ENCODE results near the gene MICALL2. TPM values are rescaled to one million over a fixed set of nuclear protein-coding genes. Genes with fewer than 3 reads are reported as not detected.
"Not testable (repeated sequence)": the region's sequence is repeated elsewhere in the genome, so short reads cannot be mapped to it uniquely, and the experiment has no call there.

MICALL2 gene
- total and polyA plus RNA-seq, 4 donors = 2.9 to 16.3 (median 7.6) TPM

DNA sequence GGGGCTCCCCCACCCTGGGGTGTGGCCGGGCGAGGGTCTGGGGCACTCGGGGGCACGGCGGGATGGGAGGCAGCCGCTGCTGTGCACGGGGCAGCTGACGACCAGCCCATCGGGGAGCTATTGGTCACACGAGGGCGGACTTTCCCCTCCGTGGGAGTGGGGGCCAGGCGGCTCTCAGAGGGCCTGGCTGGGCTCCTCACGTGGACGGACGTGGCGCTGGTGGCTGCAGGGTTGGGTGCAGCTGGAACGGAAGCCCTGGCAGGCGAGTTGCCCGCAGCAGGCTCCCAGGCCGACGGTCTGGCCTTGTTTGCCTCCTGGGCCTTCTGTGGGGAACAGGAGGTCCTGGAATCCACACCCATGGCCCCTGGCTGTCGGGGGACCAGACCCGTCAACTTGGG, 14.3 kb downstream of the MICALL2 start:
- 93% methylated on average over 24 of the region's 24 CpGs for WGBS
- TF ChIP-seq HNF4G (IDR thresholded peaks at IDR 0.05) (no peak), GABPA (IDR thresholded peaks at IDR 0.05 in 1 of 2, conservative IDR thresholded peaks at IDR 0.05 in 1 of 2) (no peak)
- H3K36me3 ChIP-seq (ENCODE audit: control insufficient read depth in 4 of 4, insufficient read depth in 3 of 4, low read depth in 1 of 4, low read length in 3 of 4) = peaks cover 0 to 4% (median 0%) of the 10 kb centered on the region in 4 donors
- H3K27ac ChIP-seq (ENCODE audit: low read depth in 1 of 2, low read length in 2 of 2) = no peak overlapping the region
- H3K27me3 ChIP-seq (ENCODE audit: control insufficient read depth in 4 of 4, insufficient read depth in 4 of 4, low read length in 3 of 4) = no peaks in the 10 kb centered on the region
- no peaks in the 10 kb centered on the region for H3K9me3 ChIP-seq (ENCODE audit: control insufficient read depth in 4 of 4, low read length in 3 of 4)
- DNase-seq (ENCODE audit: low spot score) = no peak
- peaks cover 0 to 3% (median 0%) of the 10 kb centered on the region in 4 donors for H3K4me1 ChIP-seq (ENCODE audit: control insufficient read depth in 4 of 4, insufficient read depth in 4 of 4, low read length in 3 of 4)
- H3K4me3 ChIP-seq (ENCODE audit: low read depth in 1 of 3, low read length in 3 of 3) = no peak overlapping the region
- H3K9ac ChIP-seq (ENCODE audit: low read depth in 1 of 2, low read length in 2 of 2) = no peak overlapping the region

DNA sequence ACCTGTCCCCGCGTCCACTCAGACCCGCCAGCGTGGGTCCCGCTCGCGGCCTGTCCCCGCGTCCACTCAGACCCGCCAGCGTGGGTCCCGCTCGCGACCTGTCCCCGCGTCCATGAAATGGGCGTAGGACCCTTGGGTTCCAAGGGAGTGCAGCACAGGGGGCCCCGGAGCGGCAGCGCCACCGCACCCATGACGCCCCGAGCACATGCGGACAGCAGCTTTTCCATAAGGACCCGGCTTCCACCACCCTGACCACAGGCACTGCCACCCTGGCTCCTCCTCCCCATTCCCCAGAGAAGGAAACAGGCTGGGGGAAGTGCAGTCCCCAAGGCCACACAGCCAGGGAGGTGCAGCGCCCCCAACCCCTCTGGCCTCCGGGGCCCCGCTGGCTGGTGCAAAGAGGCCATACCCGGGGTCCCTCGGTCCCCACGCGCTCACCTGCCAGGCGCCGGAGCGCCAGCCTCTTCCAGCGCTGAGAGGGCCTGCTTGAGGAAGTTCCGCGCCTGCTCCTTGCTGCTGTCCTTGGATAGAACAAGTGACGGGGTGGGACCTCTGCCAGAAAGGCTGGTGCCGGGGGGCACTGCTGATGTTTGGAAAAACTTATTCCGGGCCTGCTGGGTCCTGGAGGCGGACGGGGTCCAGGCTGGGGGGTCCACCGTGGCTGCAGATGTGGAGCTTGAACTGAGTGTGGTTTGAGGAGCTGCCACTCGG, 14.9 kb downstream of the MICALL2 start:
- H3K27ac ChIP-seq (ENCODE audit: low read depth in 1 of 2, low read length in 2 of 2) = no peak overlapping the region
- DNase-seq (ENCODE audit: low spot score) = no peak
- H3K9me3 ChIP-seq (ENCODE audit: control insufficient read depth in 4 of 4, low read length in 3 of 4) = no peaks in the 10 kb centered on the region
- H3K36me3 ChIP-seq (ENCODE audit: control insufficient read depth in 4 of 4, insufficient read depth in 3 of 4, low read depth in 1 of 4, low read length in 3 of 4) = peaks cover 0 to 4% (median 0%) of the 10 kb centered on the region in 4 donors
- no peaks in the 10 kb centered on the region for H3K27me3 ChIP-seq (ENCODE audit: control insufficient read depth in 4 of 4, insufficient read depth in 4 of 4, low read length in 3 of 4)
- H3K9ac ChIP-seq (ENCODE audit: low read depth in 1 of 2, low read length in 2 of 2) = no peak overlapping the region
- peaks cover 0 to 3% (median 0%) of the 10 kb centered on the region in 4 donors for H3K4me1 ChIP-seq (ENCODE audit: control insufficient read depth in 4 of 4, insufficient read depth in 4 of 4, low read length in 3 of 4)
- TF ChIP-seq RAD21 (IDR thresholded peaks at IDR 0.05) (no peak), RXRA (IDR thresholded peaks at IDR 0.05) (no peak), FOXA2 (IDR thresholded peaks at IDR 0.05) (no peak), GABPA (IDR thresholded peaks at IDR 0.05 in 1 of 2, conservative IDR thresholded peaks at IDR 0.05 in 1 of 2) (no peak), SP1 (IDR thresholded peaks at IDR 0.05) (no peak), JUND (IDR thresholded peaks at IDR 0.05) (no peak), NR2F2 (IDR thresholded peaks at IDR 0.05) (no peak), TAF1 (conservative IDR thresholded peaks at IDR 0.05) (no peak), FOXA1 (IDR thresholded peaks at IDR 0.05) (no peak), YY1 (IDR thresholded peaks at IDR 0.05) (no peak), HNF4A (conservative IDR thresholded peaks at IDR 0.05) (no peak)
- TF ChIP-seq, protein P1, sequence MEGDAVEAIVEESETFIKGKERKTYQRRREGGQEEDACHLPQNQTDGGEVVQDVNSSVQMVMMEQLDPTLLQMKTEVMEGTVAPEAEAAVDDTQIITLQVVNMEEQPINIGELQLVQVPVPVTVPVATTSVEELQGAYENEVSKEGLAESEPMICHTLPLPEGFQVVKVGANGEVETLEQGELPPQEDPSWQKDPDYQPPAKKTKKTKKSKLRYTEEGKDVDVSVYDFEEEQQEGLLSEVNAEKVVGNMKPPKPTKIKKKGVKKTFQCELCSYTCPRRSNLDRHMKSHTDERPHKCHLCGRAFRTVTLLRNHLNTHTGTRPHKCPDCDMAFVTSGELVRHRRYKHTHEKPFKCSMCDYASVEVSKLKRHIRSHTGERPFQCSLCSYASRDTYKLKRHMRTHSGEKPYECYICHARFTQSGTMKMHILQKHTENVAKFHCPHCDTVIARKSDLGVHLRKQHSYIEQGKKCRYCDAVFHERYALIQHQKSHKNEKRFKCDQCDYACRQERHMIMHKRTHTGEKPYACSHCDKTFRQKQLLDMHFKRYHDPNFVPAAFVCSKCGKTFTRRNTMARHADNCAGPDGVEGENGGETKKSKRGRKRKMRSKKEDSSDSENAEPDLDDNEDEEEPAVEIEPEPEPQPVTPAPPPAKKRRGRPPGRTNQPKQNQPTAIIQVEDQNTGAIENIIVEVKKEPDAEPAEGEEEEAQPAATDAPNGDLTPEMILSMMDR (IDR thresholded peaks at IDR 0.05; ENCODE audit: low read depth, low read length, missing input control) = no peak
- TF ChIP-seq, protein P2, sequence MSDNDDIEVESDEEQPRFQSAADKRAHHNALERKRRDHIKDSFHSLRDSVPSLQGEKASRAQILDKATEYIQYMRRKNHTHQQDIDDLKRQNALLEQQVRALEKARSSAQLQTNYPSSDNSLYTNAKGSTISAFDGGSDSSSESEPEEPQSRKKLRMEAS (IDR thresholded peaks at IDR 0.05) = no peak
- TF ChIP-seq, protein P3, sequence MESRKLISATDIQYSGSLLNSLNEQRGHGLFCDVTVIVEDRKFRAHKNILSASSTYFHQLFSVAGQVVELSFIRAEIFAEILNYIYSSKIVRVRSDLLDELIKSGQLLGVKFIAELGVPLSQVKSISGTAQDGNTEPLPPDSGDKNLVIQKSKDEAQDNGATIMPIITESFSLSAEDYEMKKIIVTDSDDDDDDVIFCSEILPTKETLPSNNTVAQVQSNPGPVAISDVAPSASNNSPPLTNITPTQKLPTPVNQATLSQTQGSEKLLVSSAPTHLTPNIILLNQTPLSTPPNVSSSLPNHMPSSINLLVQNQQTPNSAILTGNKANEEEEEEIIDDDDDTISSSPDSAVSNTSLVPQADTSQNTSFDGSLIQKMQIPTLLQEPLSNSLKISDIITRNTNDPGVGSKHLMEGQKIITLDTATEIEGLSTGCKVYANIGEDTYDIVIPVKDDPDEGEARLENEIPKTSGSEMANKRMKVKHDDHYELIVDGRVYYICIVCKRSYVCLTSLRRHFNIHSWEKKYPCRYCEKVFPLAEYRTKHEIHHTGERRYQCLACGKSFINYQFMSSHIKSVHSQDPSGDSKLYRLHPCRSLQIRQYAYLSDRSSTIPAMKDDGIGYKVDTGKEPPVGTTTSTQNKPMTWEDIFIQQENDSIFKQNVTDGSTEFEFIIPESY (IDR thresholded peaks at IDR 0.05) = no peak
- H3K4me3 ChIP-seq (ENCODE audit: low read depth in 1 of 3, low read length in 3 of 3) = no peak overlapping the region
- WGBS = 97% methylated on average over 45 of the region's 45 CpGs

DNA sequence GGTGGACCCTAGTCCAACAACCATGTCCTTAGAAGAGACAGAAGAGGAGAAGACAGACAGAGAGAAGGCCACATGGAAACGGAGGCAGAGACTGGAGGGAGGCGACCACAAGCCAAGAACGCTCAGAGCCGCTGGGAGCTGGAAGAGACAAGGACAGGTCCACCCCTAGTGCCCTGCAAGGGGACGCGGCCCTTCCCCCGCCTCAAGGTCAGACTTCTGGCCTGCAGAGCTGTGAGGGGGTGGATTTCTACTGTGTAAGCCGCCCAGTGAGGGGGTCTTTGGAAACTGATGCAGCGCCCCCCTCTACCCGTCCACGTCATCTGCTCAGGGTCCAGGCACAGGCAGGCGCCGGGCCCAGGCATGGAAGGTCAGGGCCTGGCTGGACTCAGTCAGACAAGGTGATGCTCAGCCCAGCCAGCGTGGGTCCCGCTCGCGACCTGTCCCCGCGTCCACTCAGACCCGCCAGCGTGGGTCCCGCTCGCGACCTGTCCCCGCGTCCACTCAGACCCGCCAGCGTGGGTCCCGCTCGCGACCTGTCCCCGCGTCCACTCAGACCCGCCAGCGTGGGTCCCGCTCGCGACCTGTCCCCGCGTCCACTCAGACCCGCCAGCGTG, 15.6 kb downstream of the MICALL2 start:
- WGBS = 98% methylated on average over 27 of the region's 42 CpGs
- not testable (repeated sequence) for H3K4me3 ChIP-seq (ENCODE audit: low read depth in 1 of 3, low read length in 3 of 3); H3K27me3 ChIP-seq (ENCODE audit: control insufficient read depth in 4 of 4, insufficient read depth in 4 of 4, low read length in 3 of 4)

More for the DNA sequence above, 15.6 kb downstream of the MICALL2 start:
- DNase-seq (ENCODE audit: low spot score); H3K27ac ChIP-seq (ENCODE audit: low read depth in 1 of 2, low read length in 2 of 2); H3K36me3 ChIP-seq (ENCODE audit: control insufficient read depth in 4 of 4, insufficient read depth in 3 of 4, low read depth in 1 of 4, low read length in 3 of 4); H3K4me1 ChIP-seq (ENCODE audit: control insufficient read depth in 4 of 4, insufficient read depth in 4 of 4, low read length in 3 of 4); H3K9me3 ChIP-seq (ENCODE audit: control insufficient read depth in 4 of 4, low read length in 3 of 4); H3K9ac ChIP-seq (ENCODE audit: low read depth in 1 of 2, low read length in 2 of 2): not testable (repeated sequence)

Data from liver (tissue), 9 donors.